Endothelial cell of umbilical vein (primary cell): Measurements from ENCODE around the gene KSR1. TPM values are rescaled to one million over a fixed set of nuclear protein-coding genes. Genes with fewer than 3 reads are reported as not detected.

ENCODE experiments used
- BruUV-seq: library from RNA; stranded (reverse); fragments of 400-500 nt; replicated peaks from 2 replicates; lab custom pipeline; 2021; lab: Mats Ljungman, UMichigan
- CTCF ChIA-PET: fragments of 300-600, 350-600 bp; sonication (Branson Sonifier 250); formaldehyde crosslinking; loops from one replicate; lab custom pipeline; 2021; ENCODE audit warnings: antibody characterized with exemption, inconsistent platforms; lab: Charles Lee
- POLR2A ChIA-PET: fragments of 300-600, 350-600 bp; sonication (Branson Sonifier 250); formaldehyde crosslinking; loops from one replicate; lab custom pipeline; 2021; ENCODE audit warnings: antibody characterized with exemption, inconsistent platforms; lab: Charles Lee
- DNase-seq: peaks from one replicate; pipeline ENCODE4 v3.0.0-alpha.2; 2011; ENCODE audit warnings: low read depth, low spot score
- FAIRE-seq: peaks from 2 replicates; lab custom pipeline; 2011; peaks lifted over from hg19 to GRCh38; lab: Jason Lieb, UNC
- H2AFZ ChIP-seq: 2 replicates; pipeline ENCODE4 v1.6.0; 2012; ENCODE audit warnings: low read depth, low read length, control low read depth, inconsistent platforms
- H3K27ac ChIP-seq: 2 replicates; pipeline ENCODE4 v1.5.1; 2011; ENCODE audit warnings: low read depth, mild to moderate bottlenecking, control low read depth, low read length, moderate library complexity; ENCODE audit not compliant: insufficient read depth
- H3K27me3 ChIP-seq, 2 experiments: 2 replicates each; pipeline versions ENCODE4 v1.6.0 to v1.6.1; 2011; ENCODE audit warnings: low read length in 2 of 2, mixed read lengths in 1 of 2; ENCODE audit not compliant: control insufficient read depth in 2 of 2, insufficient read depth in 2 of 2
- H3K36me3 ChIP-seq, 2 experiments: 2 replicates in 1 of 2; 3 replicates in 1 of 2; pipeline ENCODE4 v1.5.1; 2011; ENCODE audit warnings: low read length in 2 of 2, mild to moderate bottlenecking in 1 of 2, moderate library complexity in 1 of 2; ENCODE audit not compliant: control insufficient read depth in 2 of 2, insufficient read depth in 2 of 2; ENCODE audit errors: extremely low read depth in 1 of 2
- H3K4me1 ChIP-seq: 3 replicates; pipeline ENCODE4 v1.5.1; 2011; ENCODE audit warnings: mild to moderate bottlenecking, low read length; ENCODE audit not compliant: control insufficient read depth, insufficient read depth; ENCODE audit errors: extremely low read depth
- H3K4me2 ChIP-seq: 2 replicates; pipeline ENCODE4 v1.6.1; 2011; ENCODE audit warnings: low read length, control low read depth, mixed read lengths; ENCODE audit not compliant: insufficient read depth
- H3K4me3 ChIP-seq, 3 experiments: fragments of 200-600 bp in 1 of 3; sonication (generic), shearing (Covaris generic) in 1 of 3; replicated peaks in 1 of 3; 2 replicates each; pipeline ENCODE4 v1.5.1; 2011 to 2016; ENCODE audit warnings: control low read depth in 3 of 3, low read length in 3 of 3, mild to moderate bottlenecking in 2 of 3, inconsistent platforms in 1 of 3, low read depth in 1 of 3, moderate library complexity in 1 of 3; ENCODE audit not compliant: insufficient read depth in 1 of 3
- H3K79me2 ChIP-seq: 2 replicates; pipeline ENCODE4 v1.6.0; 2012; ENCODE audit warnings: low read length, inconsistent platforms; ENCODE audit not compliant: control insufficient read depth, insufficient read depth
- H3K9ac ChIP-seq: replicated peaks from 2 replicates; pipeline ENCODE3; 2011; ENCODE audit warnings: low read length, control low read depth; ENCODE audit not compliant: insufficient read depth; ENCODE audit errors: extremely low read depth
- H3K9me1 ChIP-seq: replicated peaks from 3 replicates; pipeline ENCODE4 v1.6.0; 2011; ENCODE audit warnings: mild to moderate bottlenecking, low read length; ENCODE audit not compliant: control insufficient read depth, insufficient read depth; ENCODE audit errors: extremely low read depth
- H3K9me3 ChIP-seq: replicated peaks from 2 replicates; pipeline ENCODE4 v1.5.1; 2012; ENCODE audit warnings: low read length, inconsistent platforms; ENCODE audit not compliant: control insufficient read depth, insufficient read depth
- H4K20me1 ChIP-seq: replicated peaks from 2 replicates; pipeline ENCODE3; 2011; ENCODE audit warnings: mild to moderate bottlenecking, low read length; ENCODE audit not compliant: control insufficient read depth, insufficient read depth; ENCODE audit errors: extremely low read depth
- CTCF ChIP-seq, 2 donors: IDR thresholded peaks; 1 replicate in 1 of 2; 2 replicates in 1 of 2; pipeline ENCODE4 v1.5.1; 2011; ENCODE audit warnings: low read length in 2 of 2, mild to moderate bottlenecking in 2 of 2, moderate library complexity in 2 of 2, control low read depth in 1 of 2, inconsistent platforms in 1 of 2, low read depth in 1 of 2; ENCODE audit not compliant: insufficient read depth in 1 of 2; ENCODE audit errors: extremely low read depth in 1 of 2
- EZH2 ChIP-seq: IDR thresholded peaks from 2 replicates; pipeline ENCODE4 v1.6.1; 2012; ENCODE audit warnings: borderline replicate concordance, low read depth, mild to moderate bottlenecking, moderate library complexity, low read length, inconsistent platforms; ENCODE audit not compliant: severe bottlenecking
- FOS ChIP-seq: IDR thresholded peaks from 2 replicates; pipeline ENCODE4 v1.6.1; 2011; ENCODE audit warnings: mild to moderate bottlenecking, low read length, moderate library complexity, borderline replicate concordance; ENCODE audit not compliant: insufficient read depth
- GATA2 ChIP-seq: IDR thresholded peaks from 2 replicates; pipeline ENCODE4 v1.7.0; 2011; ENCODE audit warnings: low read depth, mild to moderate bottlenecking, moderate library complexity, mixed read lengths, low read length; ENCODE audit not compliant: insufficient read length, insufficient read depth
- JUN ChIP-seq: IDR thresholded peaks from 2 replicates; pipeline ENCODE4 v1.6.1; 2011; ENCODE audit warnings: borderline replicate concordance, low read depth; ENCODE audit not compliant: insufficient read length, insufficient read depth
- MAX ChIP-seq: IDR thresholded peaks from 2 replicates; pipeline ENCODE4 v1.6.1; 2011; ENCODE audit not compliant: insufficient read depth, insufficient read length
- MYC ChIP-seq: IDR thresholded peaks from one replicate; pipeline ENCODE4 v1.6.1; 2011; ENCODE audit warnings: mild to moderate bottlenecking, low read depth, low read length
- POLR2A ChIP-seq: IDR thresholded peaks from 2 replicates; pipeline ENCODE4 v1.6.1; 2012; ENCODE audit warnings: low read depth, mild to moderate bottlenecking, control low read depth, low read length
- POLR2AphosphoS5 ChIP-seq: IDR thresholded peaks from 2 replicates; pipeline ENCODE4 v1.6.1; 2012; ENCODE audit warnings: low read depth, mild to moderate bottlenecking, control low read depth, low read length, moderate library complexity; ENCODE audit not compliant: insufficient read depth
- dilution Hi-C: fragments of 300-500 bp; cut with MboI; formaldehyde crosslinking; loops from one replicate; pipeline ENCODE4 v1.15.0; 2019; ENCODE audit warnings: low sequenced_read_pairs; ENCODE audit not compliant: extremely low pct_ligation_motif_present
- intact Hi-C: fragments of 100-400 bp; cut with micrococcal nuclease; formaldehyde crosslinking; loops from one replicate; pipeline ENCODE4 v1.10.0; 2022
- polyA plus RNA-seq, 4 experiments: library from polyadenylated mRNA; depleted of rRNA in 3 of 4; stranded (reverse) in 3 of 4; unstranded in 1 of 4; fragments of >200 nt; gene quantifications; 2 replicates each; pipeline versions ENCODE4 v1.2.1 to v1.2.3, GENCODE V29; 2011 to 2012; ENCODE audit warnings: missing spikeins in 1 of 4
- total RNA-seq: library from RNA; stranded (reverse); gene quantifications from 2 replicates; pipeline ENCODE4 v1.2.3, GENCODE V29; 2021

Gene KSR1
- total and polyA plus RNA-seq, 2 donors (not counting 3 experiments of a cell fraction or from before 2014, with no cell fraction given): 35.4 to 80.2 TPM

GRCh38 chr17:27597188-27597580 lies 140.9 kb downstream of the KSR1 start:
- TF ChIP-seq POLR2A: no peak
- no peak for TF ChIP-seq EZH2
- TF ChIP-seq MAX: no peak
- TF ChIP-seq MYC: no peak
- no peak for TF ChIP-seq CTCF (IDR thresholded peaks at IDR 0.05; ENCODE audit: extremely low read depth in 1 of 2, insufficient read depth in 1 of 2, low read depth in 1 of 2, low read length in 2 of 2)
- no peak for TF ChIP-seq GATA2
- TF ChIP-seq FOS: no peak
- TF ChIP-seq JUN: no peak
- no peak for TF ChIP-seq POLR2AphosphoS5
- Histone ChIP-seq H3K79me2 (no peaks in the 10 kb centered on the region), H3K27ac (no peak overlapping the region), H3K4me3 (no peak overlapping the region), H3K4me1 (peaks cover 7% of the 10 kb centered on the region), H3K9me1 (no peaks in the 10 kb centered on the region), H3K27me3 (no peaks in the 10 kb centered on the region), H4K20me1 (no peaks in the 10 kb centered on the region), H3K9ac (no peak overlapping the region), H3K4me2 (no peak overlapping the region), H2AFZ (no peak overlapping the region), H3K9me3 (no peaks in the 10 kb centered on the region), H3K36me3 (peaks cover 6 to 35% of the 10 kb centered on the region in 2 experiments)
- POLR2A ChIA-PET: no interaction called here
- CTCF ChIA-PET: interaction anchor here (1.0 to 3.7 kb wide), 6 partner anchors 31 to 404 kb away, joined by 3 to 22 read pairs (median 6); partner anchors contain the start of gene KSR1
- dilution Hi-C loops (no loop called here), intact Hi-C loops (no loop called here)
- BruUV-seq: no TSS peak
- FAIRE-seq (no peak), DNase-seq (no peak)
